ENCODE measurements around the gene ROGDI.

Gene ROGDI

DNA sequence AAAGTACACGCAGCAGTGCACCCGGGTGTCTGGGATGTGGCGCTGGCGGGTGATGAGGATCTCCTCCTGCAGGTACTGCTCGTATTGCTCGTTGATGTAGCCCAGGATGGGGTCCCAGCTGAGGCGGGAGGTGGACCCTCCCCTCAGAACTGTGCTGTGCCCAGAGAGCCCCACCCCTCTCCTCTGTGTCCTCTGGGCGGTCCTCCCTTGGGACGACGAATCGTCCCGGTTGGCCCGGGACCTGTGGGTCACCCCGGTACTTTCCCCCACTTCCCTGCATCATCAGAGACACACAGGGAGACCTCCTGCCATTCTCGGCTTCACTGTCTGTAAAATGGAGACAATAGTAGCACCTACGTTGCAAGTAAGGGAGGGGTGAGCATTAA lies 18.5 kb downstream of the ROGDI start:
- Histone ChIP-seq H4K20me1 (ENCODE audit: insufficient read depth, low read length) (no peaks in the 10 kb centered on the region), H3K4me2 (ENCODE audit: low read length) (no peak overlapping the region), H3K27ac (ENCODE audit: low read length) (no peak overlapping the region), H3K9ac (ENCODE audit: low read length) (no peak overlapping the region), H3K36me3 (replicated peaks; ENCODE audit: low read depth, low read length) (no peaks in the 10 kb centered on the region), H3K27me3 (ENCODE audit: low read depth, low read length) (no peaks in the 10 kb centered on the region), H3K9me3 (ENCODE audit: insufficient read depth, low read length) (no peaks in the 10 kb centered on the region), H3K4me1 (ENCODE audit: low read length) (peaks cover 9% of the 10 kb centered on the region), H3K4me3 (ENCODE audit: low read length) (no peak overlapping the region), H3K79me2 (ENCODE audit: low read length) (no peaks in the 10 kb centered on the region), H2AFZ (ENCODE audit: low read depth, low read length) (no peak overlapping the region)
- no peak for TF ChIP-seq CTCF (IDR thresholded peaks at IDR 0.05; ENCODE audit: low read depth, low read length)
- TF ChIP-seq EZH2phosphoT487 (IDR thresholded peaks at IDR 0.05; ENCODE audit: low read depth): no peak

DNA sequence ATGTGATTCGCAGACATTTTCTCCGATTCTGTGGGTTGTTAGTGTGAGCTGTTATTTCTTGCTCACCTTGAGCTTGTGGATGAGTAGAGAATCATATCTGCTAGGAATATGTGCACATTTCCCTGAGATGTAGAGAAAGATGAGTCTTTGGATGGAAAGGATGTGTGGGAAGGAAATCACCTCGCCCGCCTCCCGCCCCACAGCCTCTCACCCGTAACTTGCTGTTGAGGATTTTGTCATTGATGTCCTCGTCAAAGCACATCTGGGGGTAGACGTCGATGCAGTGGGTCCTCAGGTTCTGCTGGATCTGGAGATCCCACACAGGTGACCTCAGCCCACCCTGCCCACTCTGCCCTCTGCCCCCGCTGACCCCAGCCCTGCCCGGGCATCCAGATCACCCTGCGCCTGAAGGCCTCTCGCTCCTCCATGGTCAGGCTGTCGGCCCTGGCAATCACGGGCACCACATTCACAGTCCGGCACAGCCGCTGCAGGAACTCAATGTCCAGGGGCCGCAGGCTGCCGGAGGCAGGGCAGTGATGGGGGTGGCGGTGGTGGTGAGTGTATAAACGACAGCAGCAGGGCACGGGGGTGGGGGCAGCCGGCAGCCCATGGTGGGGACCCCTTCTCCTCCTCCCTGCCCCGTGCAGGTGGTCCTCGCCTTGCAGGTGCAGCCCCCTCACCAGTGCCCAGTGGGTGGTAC lies 19.0 kb downstream of the ROGDI start:
- H3K4me1 ChIP-seq (ENCODE audit: low read length): peaks cover 9% of the 10 kb centered on the region

GRCh38 chr16:4780235-4780634 lies 22.2 kb downstream of the ROGDI start:
- H3K9me3 ChIP-seq (ENCODE audit: insufficient read depth, low read length): no peaks in the 10 kb centered on the region
- no peak overlapping the region for H2AFZ ChIP-seq (ENCODE audit: low read depth, low read length)
- no peak overlapping the region for H3K27ac ChIP-seq (ENCODE audit: low read length)
- H3K36me3 ChIP-seq (replicated peaks; ENCODE audit: low read depth, low read length): no peaks in the 10 kb centered on the region
- H3K9ac ChIP-seq (ENCODE audit: low read length): no peak overlapping the region
- no peak overlapping the region for H3K4me2 ChIP-seq (ENCODE audit: low read length)
- no peaks in the 10 kb centered on the region for H3K27me3 ChIP-seq (ENCODE audit: low read depth, low read length)
- no peaks in the 10 kb centered on the region for H4K20me1 ChIP-seq (ENCODE audit: insufficient read depth, low read length)
- no peaks in the 10 kb centered on the region for H3K79me2 ChIP-seq (ENCODE audit: low read length)
- TF ChIP-seq EZH2phosphoT487 (IDR thresholded peaks at IDR 0.05; ENCODE audit: low read depth): no peak
- no peak for TF ChIP-seq CTCF (IDR thresholded peaks at IDR 0.05; ENCODE audit: low read depth, low read length)
- no peak overlapping the region for H3K4me3 ChIP-seq (ENCODE audit: low read length)
- H3K4me1 ChIP-seq (ENCODE audit: low read length): peaks cover 9% of the 10 kb centered on the region

More for the DNA sequence above, 19.0 kb downstream of the ROGDI start:
- H2AFZ ChIP-seq (ENCODE audit: low read depth, low read length): no peak overlapping the region
- H3K4me2 ChIP-seq (ENCODE audit: low read length): no peak overlapping the region
- H4K20me1 ChIP-seq (ENCODE audit: insufficient read depth, low read length): no peaks in the 10 kb centered on the region
- no peaks in the 10 kb centered on the region for H3K9me3 ChIP-seq (ENCODE audit: insufficient read depth, low read length)
- H3K9ac ChIP-seq (ENCODE audit: low read length): no peak overlapping the region
- no peaks in the 10 kb centered on the region for H3K36me3 ChIP-seq (replicated peaks; ENCODE audit: low read depth, low read length)
- no peaks in the 10 kb centered on the region for H3K79me2 ChIP-seq (ENCODE audit: low read length)
- H3K27ac ChIP-seq (ENCODE audit: low read length): no peak overlapping the region
- H3K4me3 ChIP-seq (ENCODE audit: low read length): no peak overlapping the region
- H3K27me3 ChIP-seq (ENCODE audit: low read depth, low read length): no peaks in the 10 kb centered on the region
- no peak for TF ChIP-seq EZH2phosphoT487 (IDR thresholded peaks at IDR 0.05; ENCODE audit: low read depth)
- no peak for TF ChIP-seq CTCF (IDR thresholded peaks at IDR 0.05; ENCODE audit: low read depth, low read length)

DNA sequence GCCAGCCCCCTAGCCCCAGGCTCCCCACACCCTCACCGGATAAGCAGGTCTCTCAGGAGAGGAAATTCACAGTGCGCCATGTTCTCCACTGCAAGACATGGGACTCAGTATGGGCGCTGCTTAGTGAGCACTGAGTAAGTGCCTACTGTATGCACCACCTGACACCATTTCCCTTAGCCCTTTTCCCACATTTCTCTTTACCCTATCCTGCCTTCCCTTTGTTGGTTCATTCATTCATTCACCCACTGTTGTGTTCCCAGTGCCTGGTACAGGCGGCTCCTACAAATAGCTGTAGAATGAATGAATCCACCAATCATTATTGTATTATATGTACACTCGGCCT lies 24.4 kb downstream of the ROGDI start:
- TF ChIP-seq CTCF (IDR thresholded peaks at IDR 0.05; ENCODE audit: low read depth, low read length) (no peak), EZH2phosphoT487 (IDR thresholded peaks at IDR 0.05; ENCODE audit: low read depth) (no peak)
- Histone ChIP-seq H3K4me3 (ENCODE audit: low read length) (no peak overlapping the region), H3K27ac (ENCODE audit: low read length) (no peak overlapping the region), H3K9ac (ENCODE audit: low read length) (no peak overlapping the region), H3K36me3 (replicated peaks; ENCODE audit: low read depth, low read length) (no peaks in the 10 kb centered on the region), H3K79me2 (ENCODE audit: low read length) (no peaks in the 10 kb centered on the region), H3K9me3 (ENCODE audit: insufficient read depth, low read length) (no peaks in the 10 kb centered on the region), H4K20me1 (ENCODE audit: insufficient read depth, low read length) (no peaks in the 10 kb centered on the region), H3K4me2 (ENCODE audit: low read length) (no peak overlapping the region), H2AFZ (ENCODE audit: low read depth, low read length) (no peak overlapping the region), H3K4me1 (ENCODE audit: low read length) (peaks cover 9% of the 10 kb centered on the region), H3K27me3 (ENCODE audit: low read depth, low read length) (no peaks in the 10 kb centered on the region)
